IPS DF 4.7 (cell line): Measurements from ENCODE around the gene GGNBP2.
"Not testable (repeated sequence)": the region's sequence is repeated elsewhere in the genome, so short reads cannot be mapped to it uniquely, and the experiment has no call there.

Experiments
- DNase-seq: peaks from one replicate; pipeline ENCODE4 v3.0.0-alpha.2; 2013; ENCODE audit warnings: low spot score; ENCODE audit errors: extremely low read depth

The GGNBP2 gene

GRCh38 chr17:36544307-36545076, at the start of gene GGNBP2:
TSS of gene GGNBP2 (plus strand) at chr17:36544919. CDS start at chr17:36545725, 806 bp downstream.
- no peak for DNase-seq

- no peak for DNase-seq
Observed at GRCh38 chr17:36495076-36495578, 49.6 kb upstream of the GGNBP2 start.

- DNase-seq, result no peak
Observed at GRCh38 chr17:36496018-36496789, 48.5 kb upstream of the GGNBP2 start.

GRCh38 chr17:36498155-36498554, 46.6 kb upstream of the GGNBP2 start:
- DNase-seq, result no peak

- no peak for DNase-seq
Observed at GRCh38 chr17:36498560-36499300, 46.0 kb upstream of the GGNBP2 start.

GRCh38 chr17:36500745-36501225, 43.9 kb upstream of the GGNBP2 start:
- DNase-seq, result no peak

- DNase-seq, result no peak
Observed at GRCh38 chr17:36501351-36501750, 43.4 kb upstream of the GGNBP2 start.

- no peak for DNase-seq
Observed at GRCh38 chr17:36501963-36502362, 42.8 kb upstream of the GGNBP2 start.

GRCh38 chr17:36503456-36504155, 41.1 kb upstream of the GGNBP2 start:
- DNase-seq, result no peak

GRCh38 chr17:36504156-36504545, 40.6 kb upstream of the GGNBP2 start:
- no peak for DNase-seq

GRCh38 chr17:36505171-36505570, 39.5 kb upstream of the GGNBP2 start:
- no peak for DNase-seq

GRCh38 chr17:36506249-36506826, 38.4 kb upstream of the GGNBP2 start:
- no peak for DNase-seq

- DNase-seq, result no peak
Observed at GRCh38 chr17:36506831-36507230, 37.9 kb upstream of the GGNBP2 start.

- no peak for DNase-seq
Observed at GRCh38 chr17:36507266-36507665, 37.5 kb upstream of the GGNBP2 start.

- DNase-seq, result not testable (repeated sequence)
Observed at GRCh38 chr17:36508439-36508838, 36.3 kb upstream of the GGNBP2 start.

GRCh38 chr17:36509272-36509985, 35.3 kb upstream of the GGNBP2 start:
- no peak for DNase-seq

- DNase-seq, result no peak
Observed at GRCh38 chr17:36510636-36511035, 34.1 kb upstream of the GGNBP2 start.

- no peak for DNase-seq
Observed at GRCh38 chr17:36511216-36511615, 33.5 kb upstream of the GGNBP2 start.

GRCh38 chr17:36512641-36513040, 32.1 kb upstream of the GGNBP2 start:
- no peak for DNase-seq

GRCh38 chr17:36514856-36515255, 29.9 kb upstream of the GGNBP2 start:
- no peak for DNase-seq
